IMR-90 (cell line): Measurements from ENCODE around the gene OARD1. TPM values are rescaled to one million over a fixed set of nuclear protein-coding genes. Genes with fewer than 3 reads are reported as not detected.

Experiments used
- ATAC-seq: fragments of 200-7000 bp; cut with Tn5 transposase; 2 replicates; pipeline ENCODE4 v1.9.1; 2020; ENCODE audit warnings: low read depth, mild to moderate bottlenecking, moderate library complexity
- BruUV-seq: library from RNA; stranded (reverse); fragments of 400-500 nt; replicated peaks from 2 replicates; lab custom pipeline; 2021; lab: Mats Ljungman, UMichigan
- CTCF ChIA-PET: fragments of 300-600 bp; formaldehyde crosslinking; extraction: SDS; loops from one replicate; lab custom pipeline; 2021; ENCODE audit warnings: antibody characterized with exemption; lab: Yijun Ruan, JAX
- POLR2A ChIA-PET: fragments of 300-600 bp; sonication (Branson Sonifier 250); formaldehyde crosslinking; loops from one replicate; lab custom pipeline; 2022; ENCODE audit warnings: antibody characterized with exemption; ENCODE audit not compliant: unreplicated experiment; lab: Charles Lee
- DNase-seq: peaks from one replicate; pipeline ENCODE4 v3.0.0; 2013
- H2AFZ ChIP-seq: replicated peaks from 2 replicates; pipeline ENCODE3; 2013; ENCODE audit warnings: low read length, mild to moderate bottlenecking; ENCODE audit not compliant: poor library complexity
- H2AK5ac ChIP-seq: 2 replicates; pipeline ENCODE4 v1.6.1; 2013; ENCODE audit warnings: low read depth, low read length, inconsistent platforms
- H2AK9ac ChIP-seq: replicated peaks from 2 replicates; pipeline ENCODE3; 2013; ENCODE audit warnings: mild to moderate bottlenecking, low read depth, low read length, moderate library complexity; ENCODE audit not compliant: poor library complexity
- H2BK120ac ChIP-seq: 2 replicates; pipeline ENCODE4 v1.6.1; 2013; ENCODE audit warnings: low read depth, low read length, inconsistent platforms
- H2BK15ac ChIP-seq: 3 replicates; pipeline ENCODE4 v1.6.1; 2013; ENCODE audit warnings: low read depth, low read length, inconsistent platforms
- H2BK20ac ChIP-seq: 2 replicates; pipeline ENCODE4 v1.6.1; 2013; ENCODE audit warnings: low read depth, mild to moderate bottlenecking, inconsistent platforms, low read length, moderate library complexity
- H2BK5ac ChIP-seq: 2 replicates; pipeline ENCODE4 v1.6.1; 2013; ENCODE audit warnings: mild to moderate bottlenecking, low read depth, low read length, inconsistent platforms; ENCODE audit not compliant: poor library complexity, severe bottlenecking
- H3K14ac ChIP-seq: replicated peaks from 2 replicates; pipeline ENCODE4 v1.6.1; 2013; ENCODE audit warnings: low read depth, low read length, inconsistent platforms
- H3K18ac ChIP-seq: 2 replicates; pipeline ENCODE4 v1.6.1; 2013; ENCODE audit warnings: low read depth, low read length, control low read depth
- H3K23ac ChIP-seq: 2 replicates; pipeline ENCODE4 v1.6.1; 2013; ENCODE audit warnings: low read depth, low read length, inconsistent platforms
- H3K27ac ChIP-seq: 2 replicates; pipeline ENCODE4 v1.5.1; 2013; ENCODE audit warnings: mild to moderate bottlenecking, control low read depth, low read length; ENCODE audit not compliant: insufficient read depth
- H3K27me3 ChIP-seq: 2 replicates; pipeline ENCODE4 v1.6.1; 2013; ENCODE audit warnings: low read length; ENCODE audit not compliant: control insufficient read depth, insufficient read depth
- H3K36me3 ChIP-seq: 2 replicates; pipeline ENCODE4 v1.6.1; 2013; ENCODE audit warnings: low read length, mixed read lengths; ENCODE audit not compliant: control insufficient read depth, insufficient read depth
- H3K4ac ChIP-seq: 2 replicates; pipeline ENCODE4 v1.6.1; 2013; ENCODE audit warnings: low read depth, low read length, inconsistent platforms
- H3K4me1 ChIP-seq: 2 replicates; pipeline ENCODE4 v1.6.1; 2013; ENCODE audit warnings: low read length, mixed read lengths; ENCODE audit not compliant: control insufficient read depth, insufficient read depth
- H3K4me2 ChIP-seq: 2 replicates; pipeline ENCODE4 v1.6.1; 2013; ENCODE audit warnings: low read depth, mild to moderate bottlenecking, control low read depth, low read length, moderate library complexity
- H3K4me3 ChIP-seq: 2 replicates; pipeline ENCODE4 v1.5.1; 2013; ENCODE audit warnings: low read depth, mild to moderate bottlenecking, control low read depth, low read length, moderate library complexity; ENCODE audit not compliant: insufficient read depth
- H3K56ac ChIP-seq: 2 replicates; pipeline ENCODE4 v1.6.1; 2013; ENCODE audit warnings: low read length, inconsistent platforms; ENCODE audit not compliant: insufficient read depth; ENCODE audit errors: extremely low read depth
- H3K79me1 ChIP-seq, 2 experiments: 2 replicates each; pipeline ENCODE4 v1.6.1; 2013; ENCODE audit warnings: low read length in 2 of 2, inconsistent platforms in 1 of 2, low read depth in 1 of 2
- H3K9ac ChIP-seq: 2 replicates; pipeline ENCODE4 v1.6.1; 2013; ENCODE audit warnings: low read depth, low read length, control low read depth
- H3K9me1 ChIP-seq: 2 replicates; pipeline ENCODE4 v1.6.1; 2013; ENCODE audit warnings: low read length, inconsistent platforms; ENCODE audit not compliant: insufficient read depth
- H3K9me3 ChIP-seq: 2 replicates; pipeline ENCODE4 v1.6.1; 2013; ENCODE audit warnings: low read length; ENCODE audit not compliant: control insufficient read depth, insufficient read depth
- H4K20me1 ChIP-seq: 2 replicates; pipeline ENCODE4 v1.6.1; 2013; ENCODE audit warnings: low read length, inconsistent platforms; ENCODE audit not compliant: insufficient read depth
- H4K5ac ChIP-seq: 2 replicates; pipeline ENCODE4 v1.6.1; 2013; ENCODE audit warnings: mild to moderate bottlenecking, low read depth, low read length, control low read depth
- H4K8ac ChIP-seq, 2 experiments: 2 replicates each; pipeline ENCODE4 v1.6.1; 2013; ENCODE audit warnings: low read depth in 2 of 2, low read length in 2 of 2, control low read depth in 1 of 2, inconsistent platforms in 1 of 2
- H4K91ac ChIP-seq: 2 replicates; pipeline ENCODE4 v1.6.1; 2013; ENCODE audit warnings: low read depth, low read length, inconsistent platforms; ENCODE audit not compliant: insufficient read depth
- BHLHE40 ChIP-seq: fragments of 150-350 bp; IDR thresholded peaks from 2 replicates; pipeline ENCODE4 v1.6.1; 2016; ENCODE audit warnings: mild to moderate bottlenecking, low read depth, low read length
- CEBPB ChIP-seq: IDR thresholded peaks from 2 replicates; pipeline ENCODE4 v1.6.1; 2012; ENCODE audit warnings: low read depth, low read length, improper control_type of control experiment
- CHD1 ChIP-seq: IDR thresholded peaks from 2 replicates; pipeline ENCODE4 v1.6.1; 2012; ENCODE audit warnings: low read depth, low read length, improper control_type of control experiment
- CTCF ChIP-seq: conservative IDR thresholded peaks from 2 replicates; pipeline ENCODE4 v1.5.1; 2012; ENCODE audit warnings: mild to moderate bottlenecking, low read depth, low read length, improper control_type of control experiment
- ELK1 ChIP-seq: fragments of 150-350 bp; IDR thresholded peaks from 2 replicates; pipeline ENCODE4 v1.6.1; 2016; ENCODE audit warnings: low read depth, mild to moderate bottlenecking, low read length, moderate library complexity, borderline replicate concordance
- FOS ChIP-seq: fragments of 150-350 bp; IDR thresholded peaks from 2 replicates; pipeline ENCODE4 v1.6.1; 2016; ENCODE audit warnings: low read depth, low read length
- MAFK ChIP-seq: IDR thresholded peaks from 2 replicates; pipeline ENCODE4 v1.6.1; 2012; ENCODE audit warnings: low read depth, low read length, improper control_type of control experiment
- MXI1 ChIP-seq: IDR thresholded peaks from 2 replicates; pipeline ENCODE4 v1.6.1; 2012; ENCODE audit warnings: low read depth, mild to moderate bottlenecking, low read length, moderate library complexity, borderline replicate concordance
- POLR2A ChIP-seq: IDR thresholded peaks from 2 replicates; pipeline ENCODE4 v1.6.1; 2012; ENCODE audit warnings: mild to moderate bottlenecking, low read depth, low read length
- RAD21 ChIP-seq: IDR thresholded peaks from 2 replicates; pipeline ENCODE4 v1.6.1; 2012; ENCODE audit warnings: low read length, improper control_type of control experiment
- RCOR1 ChIP-seq: IDR thresholded peaks from 2 replicates; pipeline ENCODE4 v1.6.1; 2012; ENCODE audit warnings: mild to moderate bottlenecking, low read length, improper control_type of control experiment; ENCODE audit not compliant: insufficient replicate concordance
- RFX5 ChIP-seq: IDR thresholded peaks from 2 replicates; pipeline ENCODE4 v1.8.0; 2012; ENCODE audit warnings: low read depth, mild to moderate bottlenecking, low read length, moderate library complexity
- SMC3 ChIP-seq: fragments of 150-350 bp; IDR thresholded peaks from 2 replicates; pipeline ENCODE4 v1.6.1; 2016; ENCODE audit warnings: low read depth, mild to moderate bottlenecking, antibody characterized with exemption, low read length, moderate library complexity
- WGBS, 2 experiments: methylation state at CpG; one replicate each; pipeline versions ENCODE4 v1.1.5 to v1.1.7; 2013; ENCODE audit warnings: missing lambda C conversion rate in 2 of 2; ENCODE audit not compliant: insufficient read length in 1 of 2; ENCODE audit errors: extremely low coverage in 2 of 2; 5-methylcytosine and 5-hydroxymethylcytosine counted together
- dilution Hi-C: fragments of 300-500 bp; cut with HindIII; formaldehyde crosslinking; loops from one replicate; pipeline ENCODE4 v1.14.3; 2018; ENCODE audit warnings: low sequenced_read_pairs; ENCODE audit not compliant: unreplicated experiment
- in situ Hi-C: fragments of 300-500 bp; cut with MboI; formaldehyde crosslinking; loops from 3 replicates; pipeline ENCODE4 v1.14.3; 2019; ENCODE audit warnings: low sequenced_read_pairs, inconsistent platforms, mixed read lengths
- intact Hi-C: fragments of 100-400 bp; cut with micrococcal nuclease; formaldehyde crosslinking; loops from 2 replicates; pipeline ENCODE4 v1.10.0; 2022
- polyA plus RNA-seq, 3 experiments: library from polyadenylated mRNA; depleted of rRNA; stranded (reverse); fragments of >200 nt; gene quantifications; 2 replicates each; pipeline ENCODE4 v1.2.3, GENCODE V29; 2012; ENCODE audit warnings: low replicate concordance in 1 of 3
- total RNA-seq: library from RNA; depleted of rRNA; stranded (reverse); fragments of >200 nt; gene quantifications from 2 replicates; pipeline ENCODE4 v1.2.3, GENCODE V29; 2012
- TF ChIP-seq, protein P1 (sequence below): fragments of 150-350 bp; IDR thresholded peaks from 2 replicates; pipeline ENCODE4 v1.6.1; 2017; ENCODE audit warnings: mild to moderate bottlenecking, antibody characterized with exemption, low read length, low read depth

The OARD1 gene
- total and polyA plus RNA-seq, 2 of the 4 experiments (the other 2 are of a cell fraction) = 2.3 to 5.5 TPM

DNA sequence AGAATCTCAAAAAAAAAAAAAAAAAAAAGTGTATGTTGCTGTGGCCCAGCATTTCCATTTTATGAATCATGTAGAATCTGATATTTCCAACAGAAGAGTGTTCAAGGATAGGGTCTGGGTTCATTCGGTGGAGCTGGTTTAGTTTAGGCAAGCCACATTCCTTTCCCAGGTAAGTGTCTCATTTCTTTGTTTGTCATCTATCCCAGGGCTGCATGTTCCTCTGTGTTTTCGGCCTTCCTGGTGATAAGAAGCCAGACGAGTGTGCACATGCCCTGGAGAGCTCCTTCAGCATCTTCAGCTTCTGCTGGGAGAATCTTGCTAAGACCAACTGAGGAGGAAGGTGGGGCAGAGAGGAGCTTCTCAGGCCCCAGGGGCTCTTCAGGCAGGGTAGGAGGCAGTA lies 38.9 kb upstream of the OARD1 start:
- ATAC-seq = no peak
- CTCF ChIA-PET = no interaction called here

More for the DNA sequence above, 38.9 kb upstream of the OARD1 start:
- Histone ChIP-seq H3K9me3 (no peaks in the 10 kb centered on the region), H3K4me1 (no peaks in the 10 kb centered on the region), H3K4me2 (no peak overlapping the region), H2BK15ac (no peak overlapping the region), H4K91ac (no peak overlapping the region), H3K23ac (no peak overlapping the region), H2AK9ac (no peak overlapping the region), H2BK120ac (no peak overlapping the region), H4K8ac (no peak overlapping the region), H4K5ac (no peak overlapping the region), H3K36me3 (no peaks in the 10 kb centered on the region), H3K14ac (no peak overlapping the region), H3K56ac (no peak overlapping the region), H3K9ac (no peak overlapping the region), H2AK5ac (no peak overlapping the region), H3K79me1 (no peaks in the 10 kb centered on the region), H3K27me3 (no peaks in the 10 kb centered on the region), H3K9me1 (no peaks in the 10 kb centered on the region), H2BK5ac (no peak overlapping the region), H3K27ac (no peak overlapping the region), H2BK20ac (no peak overlapping the region), H3K4ac (no peak overlapping the region), H3K4me3 (no peak overlapping the region), H3K18ac (no peak overlapping the region), H4K20me1 (no peaks in the 10 kb centered on the region), H2AFZ (no peak overlapping the region)
- dilution Hi-C loops (no loop called here), intact Hi-C loops (no loop called here), in situ Hi-C loops (no loop called here)
- POLR2A ChIA-PET = no interaction called here
- WGBS, 2 experiments = 86% methylated on average over 1 of the region's 3 CpGs; no CpG with 5 or more reads in 1 of the 2 experiments
- BruUV-seq = no TSS peak
- no peak for DNase-seq
- TF ChIP-seq ELK1 (no peak), FOS (no peak), CHD1 (no peak), MAFK (no peak), POLR2A (no peak), RAD21 (no peak), CEBPB (no peak), BHLHE40 (no peak), CTCF (no peak), RCOR1 (no peak), RFX5 (no peak), SMC3 (no peak), MXI1 (no peak)
- TF ChIP-seq, protein P1, sequence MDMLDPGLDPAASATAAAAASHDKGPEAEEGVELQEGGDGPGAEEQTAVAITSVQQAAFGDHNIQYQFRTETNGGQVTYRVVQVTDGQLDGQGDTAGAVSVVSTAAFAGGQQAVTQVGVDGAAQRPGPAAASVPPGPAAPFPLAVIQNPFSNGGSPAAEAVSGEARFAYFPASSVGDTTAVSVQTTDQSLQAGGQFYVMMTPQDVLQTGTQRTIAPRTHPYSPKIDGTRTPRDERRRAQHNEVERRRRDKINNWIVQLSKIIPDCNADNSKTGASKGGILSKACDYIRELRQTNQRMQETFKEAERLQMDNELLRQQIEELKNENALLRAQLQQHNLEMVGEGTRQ = no peak
